RWPE2 (cell line): ENCODE results near the gene MISP.
A peak's percentile ranks its signal among the peaks of the same experiment; 100 is the strongest.

Experiments used
- ATAC-seq: fragments of 200-7000 bp; cut with Tn5 transposase; 3 replicates; pipeline ENCODE4 v1.9.1; 2021; ENCODE audit warnings: low read depth
- DNase-seq: peaks from one replicate; pipeline ENCODE4 v3.0.0-alpha.2; 2020; ENCODE audit warnings: low spot score
- H3K27ac ChIP-seq: fragments of 450-650 bp; 2 replicates; pipeline ENCODE4 v1.5.1; 2017; ENCODE audit warnings: mild to moderate bottlenecking; ENCODE audit not compliant: poor library complexity, severe bottlenecking
- H3K27me3 ChIP-seq: fragments of 250-450 bp; sonication (Bioruptor Pico); 2 replicates; pipeline ENCODE4 v1.5.1; 2021; ENCODE audit warnings: mild to moderate bottlenecking, moderate library complexity; ENCODE audit not compliant: insufficient read depth, poor library complexity, severe bottlenecking
- H3K36me3 ChIP-seq: fragments of 250-450 bp; sonication (Bioruptor Pico); 2 replicates; pipeline ENCODE4 v1.5.1; 2020; ENCODE audit warnings: low read depth, mild to moderate bottlenecking, moderate library complexity
- H3K4me1 ChIP-seq: fragments of 250-450 bp; sonication (Bioruptor Pico); 2 replicates; pipeline ENCODE4 v1.5.1; 2021; ENCODE audit warnings: mild to moderate bottlenecking, moderate library complexity; ENCODE audit not compliant: insufficient read depth, poor library complexity, severe bottlenecking
- H3K4me3 ChIP-seq: fragments of 250-450 bp; sonication (Bioruptor Pico); 2 replicates; pipeline ENCODE4 v1.5.1; 2021; ENCODE audit warnings: mild to moderate bottlenecking, moderate library complexity; ENCODE audit not compliant: severe bottlenecking
- H3K9me3 ChIP-seq: fragments of 250-450 bp; sonication (Bioruptor Pico); 2 replicates; pipeline ENCODE4 v1.5.1; 2021; ENCODE audit warnings: mild to moderate bottlenecking, moderate library complexity; ENCODE audit not compliant: severe bottlenecking
- CTCF ChIP-seq: fragments of 450-650 bp; IDR thresholded peaks from one replicate; pipeline ENCODE4 v1.5.1; 2017; ENCODE audit warnings: mild to moderate bottlenecking, moderate library complexity; ENCODE audit not compliant: poor library complexity, severe bottlenecking

MISP gene

GRCh38 chr19:802498-803098 is 51.7 kb downstream of the MISP start:
- Histone ChIP-seq H3K36me3 (peaks cover 93% of the 10 kb centered on the region), H3K9me3 (no peaks in the 10 kb centered on the region), H3K4me1 (peaks cover 9% of the 10 kb centered on the region), H3K27ac (peak overlapping the region; percentile 89), H3K4me3 (no peak overlapping the region), H3K27me3 (no peaks in the 10 kb centered on the region)
- no peak for TF ChIP-seq CTCF
- DNase-seq (no peak), ATAC-seq (no peak)

DNA sequence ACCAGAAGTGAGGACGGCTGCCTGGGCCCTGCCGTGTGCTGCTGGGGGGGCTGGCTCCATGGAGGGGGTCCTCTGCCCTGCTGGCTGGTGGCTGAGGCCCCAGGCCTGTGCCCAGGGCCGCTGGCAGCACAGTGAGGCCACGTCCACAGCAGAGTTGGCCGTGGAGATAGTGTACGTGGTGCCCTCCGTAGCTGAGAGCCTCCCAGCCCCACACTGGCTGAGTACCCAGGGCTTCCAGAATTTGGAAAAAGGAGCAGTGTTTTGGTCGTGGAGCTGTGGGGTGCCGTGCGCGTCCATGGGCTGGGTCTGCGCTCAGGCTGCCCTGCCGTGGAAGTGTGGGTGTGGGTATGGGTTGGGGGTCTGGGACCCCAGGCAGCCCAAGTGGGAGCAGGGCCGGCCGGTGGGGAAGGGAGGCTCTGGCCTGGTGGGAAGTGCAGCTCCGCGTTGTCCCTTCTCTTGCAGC is 52.2 kb downstream of the MISP start:
- Histone ChIP-seq H3K4me1 (peaks cover 9% of the 10 kb centered on the region), H3K9me3 (no peaks in the 10 kb centered on the region), H3K36me3 (peaks cover 96% of the 10 kb centered on the region), H3K27me3 (no peaks in the 10 kb centered on the region), H3K4me3 (no peak overlapping the region), H3K27ac (no peak overlapping the region)
- no peak for ATAC-seq
- no peak for TF ChIP-seq CTCF
- DNase-seq, result no peak

DNA sequence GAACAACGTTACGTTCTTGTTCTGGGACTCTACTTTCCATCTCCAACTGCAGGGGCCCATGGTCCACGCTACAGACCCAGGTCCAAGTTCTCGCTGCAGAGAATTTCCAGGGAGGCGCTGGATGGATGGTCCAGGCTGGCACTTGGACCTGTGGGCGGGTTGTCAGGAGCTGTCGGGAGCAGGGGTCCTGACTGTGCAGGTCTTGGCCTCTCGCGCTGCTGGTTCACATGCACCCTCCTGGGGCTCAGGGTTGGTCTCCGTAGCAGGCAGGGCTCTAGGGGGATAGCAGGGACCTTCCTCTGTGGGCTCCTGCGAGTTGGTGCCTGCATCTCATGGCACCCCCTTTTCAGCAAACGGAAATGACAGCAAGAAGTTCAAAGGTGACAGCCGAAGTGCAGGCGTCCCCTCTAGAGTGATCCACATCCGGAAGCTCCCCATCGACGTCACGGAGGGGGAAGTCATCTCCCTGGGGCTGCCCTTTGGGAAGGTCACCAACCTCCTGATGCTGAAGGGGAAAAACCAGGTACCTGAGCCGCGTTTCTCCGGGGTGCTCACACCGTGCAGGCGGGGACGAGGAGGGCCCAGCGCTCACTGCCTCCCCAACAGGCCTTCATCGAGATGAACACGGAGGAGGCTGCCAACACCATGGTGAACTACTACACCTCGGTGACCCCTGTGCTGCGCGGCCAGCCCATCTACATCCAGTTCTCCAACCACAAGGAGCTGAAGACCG is 52.9 kb downstream of the MISP start:
- H3K4me3 ChIP-seq, result no peak overlapping the region
- peaks cover 94% of the 10 kb centered on the region for H3K36me3 ChIP-seq
- peaks cover 9% of the 10 kb centered on the region for H3K4me1 ChIP-seq
- DNase-seq (no peak), ATAC-seq (no peak)
- H3K27me3 ChIP-seq, result no peaks in the 10 kb centered on the region
- no peaks in the 10 kb centered on the region for H3K9me3 ChIP-seq
- H3K27ac ChIP-seq, result no peak overlapping the region
- no peak for TF ChIP-seq CTCF

DNA sequence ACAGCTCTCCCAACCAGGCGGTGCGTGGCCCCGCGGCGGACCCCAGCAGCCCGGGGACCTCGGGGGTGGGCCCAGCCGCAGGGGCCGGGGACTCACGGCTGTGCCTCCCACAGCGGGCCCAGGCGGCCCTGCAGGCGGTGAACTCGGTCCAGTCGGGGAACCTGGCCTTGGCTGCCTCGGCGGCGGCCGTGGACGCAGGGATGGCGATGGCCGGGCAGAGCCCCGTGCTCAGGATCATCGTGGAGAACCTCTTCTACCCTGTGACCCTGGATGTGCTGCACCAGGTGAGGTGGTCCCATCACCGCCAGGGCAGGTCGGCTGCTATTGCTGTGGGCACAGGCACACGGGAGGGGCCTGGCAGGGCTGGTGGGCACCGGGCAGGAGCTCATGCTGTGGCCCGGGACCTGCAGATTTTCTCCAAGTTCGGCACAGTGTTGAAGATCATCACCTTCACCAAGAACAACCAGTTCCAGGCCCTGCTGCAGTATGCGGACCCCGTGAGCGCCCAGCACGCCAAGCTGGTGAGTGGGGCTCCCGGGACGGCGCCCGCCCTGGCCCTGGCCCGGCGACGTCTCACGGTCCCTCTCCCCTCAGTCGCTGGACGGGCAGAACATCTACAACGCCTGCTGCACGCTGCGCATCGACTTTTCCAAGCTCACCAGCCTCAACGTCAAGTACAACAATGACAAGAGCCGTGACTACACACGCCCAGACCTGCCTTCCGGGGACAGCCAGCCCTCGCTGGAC is 53.7 kb downstream of the MISP start:
- ATAC-seq (no peak), DNase-seq (no peak)
- no peak for TF ChIP-seq CTCF
- H3K4me1 ChIP-seq, result peaks cover 9% of the 10 kb centered on the region
- H3K27me3 ChIP-seq, result no peaks in the 10 kb centered on the region
- no peak overlapping the region for H3K27ac ChIP-seq
- H3K36me3 ChIP-seq, result peaks cover 94% of the 10 kb centered on the region
- no peaks in the 10 kb centered on the region for H3K9me3 ChIP-seq
- no peak overlapping the region for H3K4me3 ChIP-seq
